HepG2 (cell line): ENCODE results near the gene ABHD12. TPM values are rescaled to one million over a fixed set of nuclear protein-coding genes. Genes with fewer than 3 reads are reported as not detected.

Source experiments
- KLF12 ChIP-seq: sonication (generic); formaldehyde crosslinking; IDR thresholded peaks from 2 replicates; pipeline ENCODE4 v1.4.0; 2020; ENCODE audit warnings: missing genetic modification reagents, borderline replicate concordance
- MEF2D ChIP-seq: sonication (generic); formaldehyde crosslinking; IDR thresholded peaks from 2 replicates; pipeline ENCODE4 v1.5.1; 2020; ENCODE audit warnings: mild to moderate bottlenecking, missing genetic modification reagents
- POLR2A ChIP-seq, 2 experiments: IDR thresholded peaks; 2 replicates each; pipeline ENCODE4 v1.6.1; 2011; ENCODE audit warnings: low read depth in 2 of 2, low read length in 2 of 2, mild to moderate bottlenecking in 1 of 2, moderate library complexity in 1 of 2; ENCODE audit not compliant: insufficient read depth in 1 of 2
- SP2 ChIP-seq: sonication (generic); formaldehyde crosslinking; IDR thresholded peaks from 2 replicates; pipeline ENCODE4 v1.5.1; 2020; ENCODE audit warnings: mild to moderate bottlenecking, missing genetic modification reagents
- TBL1XR1 ChIP-seq: fragments of 150-350 bp; IDR thresholded peaks from 2 replicates; pipeline ENCODE4 v1.6.1; 2014; ENCODE audit warnings: borderline replicate concordance, low read length; ENCODE audit not compliant: partially characterized antibody
- TEAD3 ChIP-seq: optimal IDR thresholded peaks from 2 replicates; pipeline ENCODE3; 2016; ENCODE audit warnings: borderline replicate concordance
- TRIM24 ChIP-seq: sonication (generic); formaldehyde crosslinking; IDR thresholded peaks from 2 replicates; pipeline ENCODE4 v1.8.0; 2022; ENCODE audit warnings: mild to moderate bottlenecking, missing genetic modification reagents
- ZNF33B ChIP-seq: sonication (generic); formaldehyde crosslinking; IDR thresholded peaks from 2 replicates; pipeline ENCODE4 v1.5.1; 2020; ENCODE audit warnings: mild to moderate bottlenecking, missing genetic modification reagents
- ZNF510 ChIP-seq: sonication (generic); formaldehyde crosslinking; IDR thresholded peaks from 2 replicates; pipeline ENCODE4 v1.4.0; 2020; ENCODE audit warnings: low read depth, mild to moderate bottlenecking, missing genetic modification reagents
- ZNF589 ChIP-seq: sonication (generic); formaldehyde crosslinking; conservative IDR thresholded peaks from 2 replicates; pipeline ENCODE4 v1.8.0; 2022; ENCODE audit warnings: mild to moderate bottlenecking, moderate library complexity, missing genetic modification reagents
- ZNF780A ChIP-seq: sonication (generic); formaldehyde crosslinking; IDR thresholded peaks from 2 replicates; pipeline ENCODE4 v1.8.0; 2022; ENCODE audit warnings: mild to moderate bottlenecking, missing genetic modification reagents, moderate library complexity
- ZNF83 ChIP-seq: sonication (generic); formaldehyde crosslinking; IDR thresholded peaks from 2 replicates; pipeline ENCODE4 v1.4.0; 2020; ENCODE audit warnings: missing genetic modification reagents, mild to moderate bottlenecking, borderline replicate concordance
- polyA plus RNA-seq, 8 experiments: library from polyadenylated mRNA; depleted of rRNA in 3 of 8; stranded (reverse) in 7 of 8; unstranded in 1 of 8; fragments of >200 nt; fragmentation: Illumina TruSeq in 4 of 8; extraction: Trizol in 4 of 8; gene quantifications; 2 replicates each; pipeline versions ENCODE4 v1.2.1 to v1.2.3, GENCODE V29; 2011 to 2016; ENCODE audit warnings: low read depth in 4 of 8, missing spikeins in 1 of 8, mixed read lengths in 1 of 8; ENCODE audit not compliant: insufficient read depth in 1 of 8
- total RNA-seq, 5 experiments: library from RNA; depleted of rRNA; stranded (reverse); fragments of >200 nt; fragmentation: Illumina TruSeq; extraction: Trizol; gene quantifications; 2 replicates each; pipeline ENCODE4 v1.2.3, GENCODE V29; 2016; ENCODE audit warnings: low read depth in 1 of 5
- TF ChIP-seq, protein P1 (sequence below): sonication (generic); formaldehyde crosslinking; IDR thresholded peaks from 2 replicates; pipeline ENCODE4 v1.4.0; 2020; ENCODE audit warnings: mild to moderate bottlenecking, missing genetic modification reagents
- TF ChIP-seq, protein P2 (sequence below): sonication (generic); IDR thresholded peaks from 2 replicates; pipeline ENCODE4 v1.6.1; 2016; ENCODE audit warnings: low read depth, borderline replicate concordance
- TF ChIP-seq, protein P3 (sequence below): sonication (generic); formaldehyde crosslinking; IDR thresholded peaks from one replicate; pipeline ENCODE4 v1.5.1; 2020; ENCODE audit warnings: mild to moderate bottlenecking, missing genetic modification reagents; ENCODE audit errors: not compliant biosample characterization
- TF ChIP-seq, protein P4 (sequence below): sonication (generic); formaldehyde crosslinking; IDR thresholded peaks from 2 replicates; pipeline ENCODE4 v1.5.1; 2020; ENCODE audit warnings: mild to moderate bottlenecking, missing genetic modification reagents, borderline replicate concordance

Gene ABHD12
- total and polyA plus RNA-seq, 2 of the 13 experiments (the other 11 are each of a cell fraction or from before 2014, with no cell fraction given) = 23.5 to 72.1 TPM

DNA sequence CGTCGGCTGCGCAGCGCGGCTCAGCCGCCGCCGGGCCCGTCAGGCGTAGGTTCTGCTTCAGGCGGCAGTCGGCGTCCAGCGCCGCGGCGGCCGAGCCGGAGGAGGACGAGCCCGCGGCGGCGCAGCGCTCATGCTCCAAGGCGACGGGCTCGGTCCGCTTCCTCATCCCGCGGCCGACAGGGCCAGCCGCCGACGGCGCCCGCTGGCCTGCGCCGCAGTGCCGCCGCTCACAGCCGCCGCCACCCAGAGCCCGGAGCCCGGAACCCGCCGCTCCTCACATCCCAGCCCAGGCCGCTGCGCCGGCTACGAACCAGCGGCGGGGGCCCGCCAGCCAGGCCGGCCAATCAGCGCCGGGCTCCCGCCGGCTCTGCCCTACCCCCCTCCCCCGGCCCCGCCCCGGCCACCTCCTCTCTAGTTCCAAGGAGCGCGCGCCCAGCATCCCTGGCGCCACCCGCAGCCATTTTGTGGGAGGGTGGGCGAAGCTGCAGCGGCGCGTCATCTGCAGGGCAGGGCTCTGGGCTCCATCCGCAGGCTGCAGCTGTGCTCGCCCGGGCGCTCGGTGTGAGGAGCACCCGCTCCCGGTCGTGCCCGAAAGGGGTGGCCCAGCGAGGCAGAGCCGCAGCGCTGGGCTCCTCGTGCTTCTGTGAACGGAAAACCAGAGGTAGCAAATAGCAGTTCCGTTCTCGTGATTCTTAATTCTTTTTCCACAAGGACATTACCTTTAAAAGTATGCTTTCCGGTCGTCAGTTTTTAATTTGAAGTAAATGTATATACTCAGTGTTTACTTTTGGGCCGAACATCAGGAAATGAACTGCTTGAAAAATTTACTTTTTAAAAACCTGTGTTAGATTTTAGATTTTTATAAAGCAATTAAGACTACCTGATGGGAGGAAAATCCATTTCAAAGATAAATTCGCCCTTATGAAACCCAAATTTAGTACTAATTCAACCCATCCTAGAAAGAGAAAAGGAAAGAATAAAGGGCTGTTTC is at the start of gene ABHD12 (continued):
- TF ChIP-seq ZNF83 (CRISPR knock-in tag) = 0 out of 2 replicates have a peak, but pooled peaks have one; percentile 54
- TF ChIP-seq, protein P1, sequence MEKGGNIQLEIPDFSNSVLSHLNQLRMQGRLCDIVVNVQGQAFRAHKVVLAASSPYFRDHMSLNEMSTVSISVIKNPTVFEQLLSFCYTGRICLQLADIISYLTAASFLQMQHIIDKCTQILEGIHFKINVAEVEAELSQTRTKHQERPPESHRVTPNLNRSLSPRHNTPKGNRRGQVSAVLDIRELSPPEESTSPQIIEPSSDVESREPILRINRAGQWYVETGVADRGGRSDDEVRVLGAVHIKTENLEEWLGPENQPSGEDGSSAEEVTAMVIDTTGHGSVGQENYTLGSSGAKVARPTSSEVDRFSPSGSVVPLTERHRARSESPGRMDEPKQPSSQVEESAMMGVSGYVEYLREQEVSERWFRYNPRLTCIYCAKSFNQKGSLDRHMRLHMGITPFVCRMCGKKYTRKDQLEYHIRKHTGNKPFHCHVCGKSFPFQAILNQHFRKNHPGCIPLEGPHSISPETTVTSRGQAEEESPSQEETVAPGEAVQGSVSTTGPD (CRISPR knock-in tag) = no peak
- TF ChIP-seq POLR2A (IDR thresholded peaks at IDR 0.05; ENCODE audit: insufficient read depth in 1 of 2, low read depth in 2 of 2, low read length in 2 of 2) = peak; percentile 93 to 96
- no peak; the same call in 1 of the 2 replicates for TF ChIP-seq KLF12
- TF ChIP-seq TRIM24 (CRISPR knock-in tag) = no peak
- TF ChIP-seq TBL1XR1 = no peak
- TF ChIP-seq ZNF589 (CRISPR knock-in tag) = no peak; the same call in 1 of the 2 replicates
- peak; percentile 83 for TF ChIP-seq TEAD3 (CRISPR knock-in tag)
- peak; percentile 67; the same call in 1 of the 2 replicates for TF ChIP-seq MEF2D (CRISPR knock-in tag)
- TF ChIP-seq, protein P2, sequence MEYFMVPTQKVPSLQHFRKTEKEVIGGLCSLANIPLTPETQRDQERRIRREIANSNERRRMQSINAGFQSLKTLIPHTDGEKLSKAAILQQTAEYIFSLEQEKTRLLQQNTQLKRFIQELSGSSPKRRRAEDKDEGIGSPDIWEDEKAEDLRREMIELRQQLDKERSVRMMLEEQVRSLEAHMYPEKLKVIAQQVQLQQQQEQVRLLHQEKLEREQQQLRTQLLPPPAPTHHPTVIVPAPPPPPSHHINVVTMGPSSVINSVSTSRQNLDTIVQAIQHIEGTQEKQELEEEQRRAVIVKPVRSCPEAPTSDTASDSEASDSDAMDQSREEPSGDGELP = peak; percentile 91; the same call in 1 of the 2 replicates
- TF ChIP-seq ZNF510 (CRISPR knock-in tag) = peak; percentile 93; the same call in 1 of the 2 replicates
- TF ChIP-seq, protein P3, sequence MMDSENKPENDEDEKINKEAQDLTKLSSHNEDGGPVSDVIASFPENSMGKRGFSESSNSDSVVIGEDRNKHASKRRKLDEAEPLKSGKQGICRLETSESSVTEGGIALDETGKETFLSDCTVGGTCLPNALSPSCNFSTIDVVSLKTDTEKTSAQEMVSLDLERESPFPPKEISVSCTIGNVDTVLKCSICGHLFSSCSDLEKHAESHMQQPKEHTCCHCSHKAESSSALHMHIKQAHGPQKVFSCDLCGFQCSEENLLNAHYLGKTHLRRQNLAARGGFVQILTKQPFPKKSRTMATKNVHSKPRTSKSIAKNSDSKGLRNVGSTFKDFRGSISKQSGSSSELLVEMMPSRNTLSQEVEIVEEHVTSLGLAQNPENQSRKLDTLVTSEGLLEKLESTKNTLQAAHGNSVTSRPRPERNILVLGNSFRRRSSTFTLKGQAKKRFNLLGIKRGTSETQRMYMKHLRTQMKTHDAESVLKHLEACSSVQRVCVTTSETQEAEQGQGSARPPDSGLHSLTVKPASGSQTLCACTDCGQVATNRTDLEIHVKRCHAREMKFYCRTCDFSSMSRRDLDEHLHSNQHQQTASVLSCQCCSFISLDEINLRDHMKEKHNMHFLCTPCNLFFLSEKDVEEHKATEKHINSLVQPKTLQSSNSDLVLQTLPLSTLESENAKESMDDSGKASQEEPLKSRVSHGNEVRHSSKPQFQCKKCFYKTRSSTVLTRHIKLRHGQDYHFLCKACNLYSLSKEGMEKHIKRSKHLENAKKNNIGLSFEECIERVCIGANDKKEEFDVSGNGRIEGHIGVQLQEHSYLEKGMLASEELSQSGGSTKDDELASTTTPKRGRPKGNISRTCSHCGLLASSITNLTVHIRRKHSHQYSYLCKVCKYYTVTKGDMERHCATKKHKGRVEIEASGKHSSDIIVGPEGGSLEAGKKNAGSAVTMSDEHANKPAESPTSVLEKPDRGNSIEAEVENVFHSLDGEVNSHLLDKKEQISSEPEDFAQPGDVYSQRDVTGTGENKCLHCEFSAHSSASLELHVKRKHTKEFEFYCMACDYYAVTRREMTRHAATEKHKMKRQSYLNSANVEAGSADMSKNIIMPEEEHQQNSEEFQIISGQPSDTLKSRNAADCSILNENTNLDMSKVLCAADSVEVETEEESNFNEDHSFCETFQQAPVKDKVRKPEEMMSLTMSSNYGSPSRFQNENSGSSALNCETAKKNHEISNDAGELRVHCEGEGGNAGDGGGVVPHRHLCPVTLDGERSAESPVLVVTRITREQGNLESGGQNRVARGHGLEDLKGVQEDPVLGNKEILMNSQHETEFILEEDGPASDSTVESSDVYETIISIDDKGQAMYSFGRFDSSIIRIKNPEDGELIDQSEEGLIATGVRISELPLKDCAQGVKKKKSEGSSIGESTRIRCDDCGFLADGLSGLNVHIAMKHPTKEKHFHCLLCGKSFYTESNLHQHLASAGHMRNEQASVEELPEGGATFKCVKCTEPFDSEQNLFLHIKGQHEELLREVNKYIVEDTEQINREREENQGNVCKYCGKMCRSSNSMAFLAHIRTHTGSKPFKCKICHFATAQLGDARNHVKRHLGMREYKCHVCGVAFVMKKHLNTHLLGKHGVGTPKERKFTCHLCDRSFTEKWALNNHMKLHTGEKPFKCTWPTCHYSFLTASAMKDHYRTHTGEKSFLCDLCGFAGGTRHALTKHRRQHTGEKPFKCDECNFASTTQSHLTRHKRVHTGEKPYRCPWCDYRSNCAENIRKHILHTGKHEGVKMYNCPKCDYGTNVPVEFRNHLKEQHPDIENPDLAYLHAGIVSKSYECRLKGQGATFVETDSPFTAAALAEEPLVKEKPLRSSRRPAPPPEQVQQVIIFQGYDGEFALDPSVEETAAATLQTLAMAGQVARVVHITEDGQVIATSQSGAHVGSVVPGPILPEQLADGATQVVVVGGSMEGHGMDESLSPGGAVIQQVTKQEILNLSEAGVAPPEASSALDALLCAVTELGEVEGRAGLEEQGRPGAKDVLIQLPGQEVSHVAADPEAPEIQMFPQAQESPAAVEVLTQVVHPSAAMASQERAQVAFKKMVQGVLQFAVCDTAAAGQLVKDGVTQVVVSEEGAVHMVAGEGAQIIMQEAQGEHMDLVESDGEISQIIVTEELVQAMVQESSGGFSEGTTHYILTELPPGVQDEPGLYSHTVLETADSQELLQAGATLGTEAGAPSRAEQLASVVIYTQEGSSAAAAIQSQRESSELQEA = peak; percentile 56
- TF ChIP-seq, protein P4, sequence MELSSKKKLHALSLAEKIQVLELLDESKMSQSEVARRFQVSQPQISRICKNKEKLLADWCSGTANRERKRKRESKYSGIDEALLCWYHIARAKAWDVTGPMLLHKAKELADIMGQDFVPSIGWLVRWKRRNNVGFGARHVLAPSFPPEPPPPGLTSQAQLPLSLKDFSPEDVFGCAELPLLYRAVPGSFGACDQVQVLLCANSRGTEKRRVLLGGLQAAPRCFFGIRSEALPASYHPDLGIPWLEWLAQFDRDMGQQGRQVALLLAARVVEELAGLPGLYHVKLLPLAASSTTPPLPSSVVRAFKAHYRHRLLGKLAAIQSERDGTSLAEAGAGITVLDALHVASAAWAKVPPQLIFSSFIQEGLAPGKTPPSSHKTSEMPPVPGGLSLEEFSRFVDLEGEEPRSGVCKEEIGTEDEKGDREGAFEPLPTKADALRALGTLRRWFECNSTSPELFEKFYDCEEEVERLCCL (CRISPR knock-in tag) = no peak
- TF ChIP-seq SP2 (CRISPR knock-in tag) = no peak
- peak; percentile 38; the same call in 1 of the 2 replicates for TF ChIP-seq ZNF33B (CRISPR knock-in tag)
- no peak for TF ChIP-seq ZNF780A (CRISPR knock-in tag)
